GM19025 (cell line): ENCODE measurements around the gene WWTR1.

Experiments used
- ATAC-seq: cut with Tn5 transposase; IDR thresholded peaks from one replicate; pipeline ENCODE4 v1.9.1; 2021; ENCODE audit warnings: mild to moderate bottlenecking, low read depth, moderate library complexity; ENCODE audit not compliant: unreplicated experiment

WWTR1 gene

GRCh38 chr3:149542375-149543312, 115.2 kb downstream of the WWTR1 start:
- no peak for ATAC-seq

GRCh38 chr3:149541091-149541491, 116.7 kb downstream of the WWTR1 start:
- ATAC-seq, result no peak

GRCh38 chr3:149538371-149538770, 119.5 kb downstream of the WWTR1 start:
- no peak for ATAC-seq

- ATAC-seq, result no peak
These were observed 121.4 kb downstream of the WWTR1 start for GRCh38 chr3:149536429-149536828.

GRCh38 chr3:149535333-149535685, 122.5 kb downstream of the WWTR1 start:
- no peak for ATAC-seq

GRCh38 chr3:149534671-149535332, 123.0 kb downstream of the WWTR1 start:
- ATAC-seq, result no peak

- ATAC-seq, result no peak
These were observed 123.7 kb downstream of the WWTR1 start for GRCh38 chr3:149534082-149534481.

GRCh38 chr3:149532489-149533180, 125.2 kb downstream of the WWTR1 start:
- no peak for ATAC-seq

- no peak for ATAC-seq
These were observed 128.7 kb downstream of the WWTR1 start for GRCh38 chr3:149529099-149529498.

GRCh38 chr3:149528340-149528650, 129.5 kb downstream of the WWTR1 start:
- ATAC-seq, result no peak

- ATAC-seq, result no peak
These were observed 130.1 kb downstream of the WWTR1 start for GRCh38 chr3:149527531-149528339.

GRCh38 chr3:149523512-149524299, 134.1 kb downstream of the WWTR1 start:
- ATAC-seq, result no peak

GRCh38 chr3:149519912-149520311, 137.9 kb downstream of the WWTR1 start:
- ATAC-seq, result no peak

- ATAC-seq, result no peak
These were observed 140.9 kb downstream of the WWTR1 start for GRCh38 chr3:149516920-149517319.

GRCh38 chr3:149515249-149515648, 142.6 kb downstream of the WWTR1 start:
- ATAC-seq, result no peak

- no peak for ATAC-seq
These were observed 143.4 kb downstream of the WWTR1 start for GRCh38 chr3:149514471-149514870.

- ATAC-seq, result peak; percentile 69
These were observed 145.6 kb downstream of the WWTR1 start for GRCh38 chr3:149512073-149512782.

GRCh38 chr3:149511040-149511626, 146.7 kb downstream of the WWTR1 start:
- no peak for ATAC-seq

- no peak for ATAC-seq
These were observed 147.3 kb downstream of the WWTR1 start for GRCh38 chr3:149510480-149510879.
